Neuronal stem cell (in vitro differentiated cells): ENCODE data around the gene WNT3.

ENCODE experiments used
- DNase-seq: peaks from one replicate; pipeline ENCODE4 v3.0.0-alpha.2; 2013; ENCODE audit warnings: low spot score
- H2AFZ ChIP-seq: one replicate; pipeline ENCODE4 v1.6.1; 2013; ENCODE audit warnings: mild to moderate bottlenecking, low read length, inconsistent platforms
- H2AK5ac ChIP-seq: 2 replicates; pipeline ENCODE4 v1.6.1; 2013; ENCODE audit warnings: low read depth, mild to moderate bottlenecking, inconsistent platforms, low read length, moderate library complexity, mixed read lengths
- H2BK120ac ChIP-seq: 2 replicates; pipeline ENCODE4 v1.6.1; 2013; ENCODE audit warnings: low read depth, mild to moderate bottlenecking, inconsistent platforms, low read length, moderate library complexity, mixed read lengths
- H2BK12ac ChIP-seq: one replicate; pipeline ENCODE4 v1.6.1; 2013; ENCODE audit warnings: low read length, inconsistent platforms
- H2BK15ac ChIP-seq: 2 replicates; pipeline ENCODE4 v1.6.1; 2013; ENCODE audit warnings: mild to moderate bottlenecking, low read length, inconsistent platforms, mixed read lengths
- H2BK5ac ChIP-seq: one replicate; pipeline ENCODE4 v1.6.1; 2013; ENCODE audit warnings: inconsistent platforms, mild to moderate bottlenecking, low read length, moderate library complexity
- H3K14ac ChIP-seq: one replicate; pipeline ENCODE4 v1.6.1; 2013; ENCODE audit warnings: low read length, inconsistent platforms
- H3K18ac ChIP-seq: 2 replicates; pipeline ENCODE4 v1.6.1; 2013; ENCODE audit warnings: low read length, inconsistent platforms
- H3K23ac ChIP-seq: 2 replicates; pipeline ENCODE4 v1.6.1; 2013; ENCODE audit warnings: low read depth, mild to moderate bottlenecking, mixed read lengths, low read length, inconsistent platforms; ENCODE audit not compliant: poor library complexity
- H3K27ac ChIP-seq: replicated peaks from 3 replicates; pipeline ENCODE4 v1.5.1; 2013; ENCODE audit warnings: low read length, inconsistent platforms
- H3K27me3 ChIP-seq, 3 experiments: 2 replicates each; pipeline ENCODE4 v1.6.1; 2013; ENCODE audit warnings: low read length in 3 of 3, mild to moderate bottlenecking in 2 of 3, inconsistent platforms in 1 of 3, low read depth in 1 of 3, mixed read lengths in 1 of 3, moderate library complexity in 1 of 3; ENCODE audit not compliant: control insufficient read depth in 3 of 3, insufficient read depth in 3 of 3
- H3K36me3 ChIP-seq, 2 donors: replicated peaks in 1 of 2; 2 replicates each; pipeline ENCODE4 v1.6.1; 2013; ENCODE audit warnings: low read length in 2 of 2; ENCODE audit not compliant: control insufficient read depth in 2 of 2, insufficient read depth in 2 of 2
- H3K4ac ChIP-seq: 2 replicates; pipeline ENCODE4 v1.6.1; 2013; ENCODE audit warnings: inconsistent platforms, mild to moderate bottlenecking, low read length, moderate library complexity
- H3K4me1 ChIP-seq, 2 donors: 1 replicate in 1 of 2; 2 replicates in 1 of 2; pipeline ENCODE4 v1.6.1; 2013; ENCODE audit warnings: low read length in 2 of 2, low read depth in 1 of 2; ENCODE audit not compliant: control insufficient read depth in 2 of 2, insufficient read depth in 1 of 2
- H3K4me2 ChIP-seq: one replicate; pipeline ENCODE4 v1.6.1; 2013; ENCODE audit warnings: mild to moderate bottlenecking, low read length, inconsistent platforms; ENCODE audit not compliant: insufficient read depth, poor library complexity, severe bottlenecking
- H3K4me3 ChIP-seq, 2 donors: 2 replicates each; pipeline ENCODE4 v1.5.1; 2013; ENCODE audit warnings: low read length in 2 of 2, mild to moderate bottlenecking in 2 of 2, inconsistent platforms in 1 of 2, moderate library complexity in 1 of 2
- H3K79me1 ChIP-seq: one replicate; pipeline ENCODE4 v1.6.1; 2013; ENCODE audit warnings: low read depth, mild to moderate bottlenecking, inconsistent platforms, low read length, moderate library complexity
- H3K9ac ChIP-seq: one replicate; pipeline ENCODE4 v1.6.1; 2013; ENCODE audit warnings: mild to moderate bottlenecking, low read depth, low read length, inconsistent platforms; ENCODE audit not compliant: poor library complexity
- H3K9me3 ChIP-seq, 2 donors: replicated peaks in 1 of 2; 2 replicates each; pipeline versions ENCODE3 to v1.6.1; 2013; ENCODE audit warnings: low read length in 2 of 2, mild to moderate bottlenecking in 2 of 2, inconsistent platforms in 1 of 2, low read depth in 1 of 2, mixed read lengths in 1 of 2, moderate library complexity in 1 of 2; ENCODE audit not compliant: control insufficient read depth in 2 of 2, insufficient read depth in 1 of 2
- H4K8ac ChIP-seq: one replicate; pipeline ENCODE4 v1.6.1; 2013; ENCODE audit warnings: low read depth, mild to moderate bottlenecking, inconsistent platforms, low read length, moderate library complexity
- H4K91ac ChIP-seq: one replicate; pipeline ENCODE4 v1.6.1; 2013; ENCODE audit warnings: low read length, low read depth, mild to moderate bottlenecking, inconsistent platforms; ENCODE audit not compliant: poor library complexity
- WGBS, 2 donors: extraction: QIAGEN DNeasy Blood & Tissue Kit; methylation state at CpG; one replicate each; pipeline ENCODE4 v1.1.7; 2013; ENCODE audit warnings: missing lambda C conversion rate in 2 of 2, mixed read lengths in 1 of 2; ENCODE audit not compliant: insufficient read length in 2 of 2, insufficient replicate concordance in 1 of 2; ENCODE audit errors: extremely low coverage in 2 of 2; 5-methylcytosine and 5-hydroxymethylcytosine counted together

Gene WNT3

GRCh38 chr17:46850688-46851028 is 32.2 kb upstream of the WNT3 start:
- Histone ChIP-seq H4K8ac (no peak overlapping the region), H2BK15ac (no peak overlapping the region), H2AK5ac (no peak overlapping the region), H3K79me1 (no peaks in the 10 kb centered on the region), H2AFZ (peak overlapping the region; percentile 71), H3K9me3 (no peaks in the 10 kb centered on the region), H3K36me3 (no peaks in the 10 kb centered on the region), H4K91ac (no peak overlapping the region), H3K23ac (peak overlapping the region; percentile 40), H3K4me3 (peak overlapping the region in 1 of 2 donors; percentile 65), H3K27me3 (peaks cover 14 to 67% (median 63%) of the 10 kb centered on the region in 3 experiments), H3K4me2 (peak overlapping the region; percentile 59), H2BK12ac (no peak overlapping the region), H3K4me1 (peaks cover 2 to 6% of the 10 kb centered on the region in 2 donors), H3K27ac (no peak overlapping the region), H2BK5ac (no peak overlapping the region), H3K18ac (no peak overlapping the region), H3K14ac (no peak overlapping the region), H3K4ac (no peak overlapping the region), H3K9ac (no peak overlapping the region), H2BK120ac (no peak overlapping the region)
- no peak for DNase-seq
- no CpG with 5 or more reads among the region's 13 CpGs for WGBS, 2 donors

GRCh38 chr17:46848534-46848933 is 30.0 kb upstream of the WNT3 start:
- Histone ChIP-seq H2BK5ac (no peak overlapping the region), H2AK5ac (no peak overlapping the region), H2AFZ (no peak overlapping the region), H3K9ac (no peak overlapping the region), H2BK12ac (no peak overlapping the region), H3K4ac (no peak overlapping the region), H3K36me3 (no peaks in the 10 kb centered on the region), H3K23ac (no peak overlapping the region), H3K27ac (no peak overlapping the region), H4K8ac (peak overlapping the region; percentile 6), H3K9me3 (no peaks in the 10 kb centered on the region), H3K79me1 (no peaks in the 10 kb centered on the region), H3K18ac (no peak overlapping the region), H2BK120ac (no peak overlapping the region), H4K91ac (no peak overlapping the region), H3K4me3 (no peak overlapping the region), H3K4me2 (no peak overlapping the region), H3K27me3 (peaks cover 14 to 60% (median 58%) of the 10 kb centered on the region in 3 experiments), H3K14ac (no peak overlapping the region), H3K4me1 (peaks cover 2 to 6% of the 10 kb centered on the region in 2 donors), H2BK15ac (no peak overlapping the region)
- no CpG with 5 or more reads among the region's 6 CpGs for WGBS, 2 donors
- no peak for DNase-seq

GRCh38 chr17:46847204-46848191 is 29.0 kb upstream of the WNT3 start:
- peaks cover 4 to 10% of the 10 kb centered on the region in 2 donors for H3K9me3 ChIP-seq
- H3K23ac ChIP-seq = peak overlapping the region; percentile 14
- no peak overlapping the region for H3K18ac ChIP-seq
- no peaks in the 10 kb centered on the region for H3K36me3 ChIP-seq
- H3K4me2 ChIP-seq = no peak overlapping the region
- no peak overlapping the region for H2BK12ac ChIP-seq
- no peak overlapping the region for H3K4me3 ChIP-seq
- H2BK15ac ChIP-seq = no peak overlapping the region
- WGBS, 2 donors = no CpG with 5 or more reads among the region's 8 CpGs
- no peak overlapping the region for H3K14ac ChIP-seq
- no peak overlapping the region for H3K9ac ChIP-seq
- no peak overlapping the region for H4K91ac ChIP-seq
- peaks cover 2 to 6% of the 10 kb centered on the region in 2 donors for H3K4me1 ChIP-seq
- no peak overlapping the region for H3K4ac ChIP-seq
- no peak overlapping the region for H2BK120ac ChIP-seq
- H4K8ac ChIP-seq = no peak overlapping the region
- H2BK5ac ChIP-seq = no peak overlapping the region
- no peak overlapping the region for H3K27ac ChIP-seq
- no peak overlapping the region for H2AFZ ChIP-seq
- DNase-seq = no peak
- no peak overlapping the region for H2AK5ac ChIP-seq
- no peaks in the 10 kb centered on the region for H3K79me1 ChIP-seq
- H3K27me3 ChIP-seq = peaks cover 14 to 52% (median 51%) of the 10 kb centered on the region in 3 experiments

- no peak overlapping the region for H4K8ac ChIP-seq
- DNase-seq = no peak
Measured at GRCh38 chr17:46842835-46843234, 24.3 kb upstream of the WNT3 start.

More at GRCh38 chr17:46842835-46843234, 24.3 kb upstream of the WNT3 start:
- Histone ChIP-seq H3K14ac (no peak overlapping the region), H3K9ac (no peak overlapping the region), H3K4me1 (peaks cover 0 to 3% of the 10 kb centered on the region in 2 donors), H3K23ac (no peak overlapping the region), H2BK5ac (no peak overlapping the region), H2BK120ac (no peak overlapping the region), H3K79me1 (no peaks in the 10 kb centered on the region), H4K91ac (no peak overlapping the region), H3K9me3 (peaks cover 7 to 14% of the 10 kb centered on the region in 2 donors), H3K4ac (no peak overlapping the region), H3K27me3 (peaks cover 3 to 23% (median 10%) of the 10 kb centered on the region in 3 experiments), H3K4me2 (no peak overlapping the region), H3K4me3 (no peak overlapping the region), H3K27ac (no peak overlapping the region), H3K36me3 (no peaks in the 10 kb centered on the region), H2BK12ac (no peak overlapping the region), H2BK15ac (no peak overlapping the region), H2AK5ac (no peak overlapping the region), H3K18ac (no peak overlapping the region), H2AFZ (no peak overlapping the region)
- no CpG with 5 or more reads among the region's 3 CpGs for WGBS, 2 donors
